GM23248 (cell line): ENCODE measurements around the gene GUCY2F. TPM values are rescaled to one million over a fixed set of nuclear protein-coding genes. Genes with fewer than 3 reads are reported as not detected.

Source experiments
- DNase-seq: peaks from one replicate; pipeline ENCODE4 v3.0.0-alpha.2; 2015
- H2AFZ ChIP-seq: fragments of 200-600 bp; sonication (generic); 2 replicates; pipeline ENCODE4 v1.6.1; 2016; ENCODE audit warnings: antibody characterized with exemption
- H3F3A ChIP-seq: fragments of 200-600 bp; sonication (generic); 2 replicates; pipeline ENCODE4 v1.6.1; 2016; ENCODE audit warnings: mild to moderate bottlenecking, antibody characterized with exemption, mixed run types; ENCODE audit not compliant: insufficient read depth
- H3K27ac ChIP-seq: fragments of 200-600 bp; sonication (generic); 2 replicates; pipeline ENCODE4 v1.5.1; 2016; ENCODE audit warnings: mild to moderate bottlenecking
- H3K27me3 ChIP-seq: fragments of 200-600 bp; sonication (generic); replicated peaks from 2 replicates; pipeline ENCODE4 v1.6.1; 2016; ENCODE audit warnings: mild to moderate bottlenecking; ENCODE audit not compliant: insufficient read depth
- H3K36me3 ChIP-seq: fragments of 200-600 bp; sonication (generic); 2 replicates; pipeline ENCODE4 v1.6.1; 2016; ENCODE audit warnings: low read depth, mild to moderate bottlenecking
- H3K4me1 ChIP-seq: fragments of 200-600 bp; sonication (generic); 2 replicates; pipeline ENCODE4 v1.6.1; 2016; ENCODE audit warnings: mild to moderate bottlenecking; ENCODE audit not compliant: insufficient read depth
- H3K4me2 ChIP-seq: fragments of 200-600 bp; sonication (generic); one replicate; pipeline ENCODE4 v1.6.1; 2016; ENCODE audit warnings: mild to moderate bottlenecking; ENCODE audit not compliant: unreplicated experiment
- H3K4me3 ChIP-seq: fragments of 200-600 bp; sonication (generic); 2 replicates; pipeline ENCODE4 v1.5.1; 2016; ENCODE audit warnings: mild to moderate bottlenecking
- H3K79me2 ChIP-seq: fragments of 200-600 bp; sonication (generic); 2 replicates; pipeline ENCODE4 v1.6.1; 2016; ENCODE audit warnings: mild to moderate bottlenecking; ENCODE audit not compliant: insufficient read depth
- H3K9ac ChIP-seq: fragments of 200-600 bp; sonication (generic); 2 replicates; pipeline ENCODE4 v1.6.1; 2016; ENCODE audit warnings: mild to moderate bottlenecking
- H3K9me2 ChIP-seq: fragments of 200-600 bp; sonication (generic); 2 replicates; pipeline ENCODE4 v1.6.1; 2016; ENCODE audit warnings: mixed run types, mild to moderate bottlenecking, moderate library complexity; ENCODE audit not compliant: insufficient read depth
- H3K9me3 ChIP-seq: fragments of 200-600 bp; sonication (generic); one replicate; pipeline ENCODE4 v1.6.1; 2017; ENCODE audit warnings: low read depth
- H4K20me1 ChIP-seq: fragments of 200-600 bp; sonication (generic); 2 replicates; pipeline ENCODE4 v1.6.0; 2016; ENCODE audit not compliant: insufficient read depth
- EZH2 ChIP-seq: fragments of 200-600 bp; sonication (generic); IDR thresholded peaks from 2 replicates; pipeline ENCODE4 v1.6.1; 2018; ENCODE audit warnings: antibody characterized with exemption, mild to moderate bottlenecking; ENCODE audit not compliant: insufficient read depth, poor library complexity, severe bottlenecking
- EZH2phosphoT487 ChIP-seq: fragments of 200-600 bp; sonication (generic); IDR thresholded peaks from 2 replicates; pipeline ENCODE4 v1.6.1; 2018; ENCODE audit warnings: antibody characterized with exemption, moderate library complexity, mild to moderate bottlenecking, low read depth; ENCODE audit not compliant: insufficient read depth
- WGBS, 2 experiments: methylation state at CpG; one replicate each; pipeline ENCODE4 v1.1.6; 2015 to 2017; ENCODE audit warnings: low lambda C conversion rate in 2 of 2, low coverage in 1 of 2; ENCODE audit errors: missing lambda C conversion rate in 2 of 2; 5-methylcytosine and 5-hydroxymethylcytosine counted together
- in situ Hi-C: fragments of 300-500 bp; cut with MboI; formaldehyde crosslinking; loops from 2 replicates; pipeline ENCODE4 v1.15.0; 2020
- polyA plus RNA-seq: library from polyadenylated mRNA; unstranded; fragments of >200 nt; fragmentation: Nextera tagmentation; extraction: Ambion mirVana; gene quantifications from 2 replicates; pipeline ENCODE4 v1.2.1, GENCODE V29; 2016
- total RNA-seq: library from RNA; depleted of rRNA; stranded (reverse); fragments of >200 nt; shearing (Covaris generic); gene quantifications from 2 replicates; pipeline ENCODE4 v1.2.3, GENCODE V29; 2014; rRNA removed

The GUCY2F gene
- total RNA-seq = not detected in 2 replicates
- not detected in 2 replicates for polyA plus RNA-seq

GRCh38 chrX:109481986-109482385 is at the start of gene GUCY2F:
GUCY2F (minus strand) TSS chrX:109482086; CDS start chrX:109475936, 6,150 bp downstream.
- no peak for DNase-seq
- H3K4me2 ChIP-seq = no peak within 1 kb of the TSS
- H3K9ac ChIP-seq = no peak within 1 kb of the TSS
- WGBS, 2 experiments = 78 to 82% methylated on average over 4 of the region's 4 CpGs
- H3K36me3 ChIP-seq = no peaks in the 10 kb centered on the region
- H4K20me1 ChIP-seq = no peaks in the 10 kb centered on the region
- H3K9me2 ChIP-seq = no peaks in the 10 kb centered on the region
- H3K9me3 ChIP-seq = no peaks in the 10 kb centered on the region
- in situ Hi-C loops = loop anchor here (10.0 kb wide), 2 partner anchors 153 to 403 kb away; no protein-coding TSS in a partner anchor
- no peaks in the 10 kb centered on the region for H3K4me1 ChIP-seq
- H3K79me2 ChIP-seq = no peaks in the 10 kb centered on the region
- H3K4me3 ChIP-seq = no peak within 1 kb of the TSS
- no peak for TF ChIP-seq EZH2
- no peak for TF ChIP-seq EZH2phosphoT487
- H3K27me3 ChIP-seq = no peaks in the 10 kb centered on the region
- H3K27ac ChIP-seq = no peak within 1 kb of the TSS
- H3F3A ChIP-seq = no peaks in the 10 kb centered on the region
- no peak within 1 kb of the TSS for H2AFZ ChIP-seq

GRCh38 chrX:109519001-109519400 is 37.1 kb upstream of the GUCY2F start:
- Histone ChIP-seq H2AFZ (no peak overlapping the region), H4K20me1 (no peaks in the 10 kb centered on the region), H3K27me3 (no peaks in the 10 kb centered on the region), H3K9me2 (no peaks in the 10 kb centered on the region), H3F3A (no peaks in the 10 kb centered on the region), H3K9ac (no peak overlapping the region), H3K79me2 (no peaks in the 10 kb centered on the region), H3K4me1 (no peaks in the 10 kb centered on the region), H3K4me2 (no peak overlapping the region), H3K27ac (no peak overlapping the region), H3K9me3 (no peaks in the 10 kb centered on the region), H3K4me3 (no peak overlapping the region), H3K36me3 (no peaks in the 10 kb centered on the region)
- DNase-seq = no peak
- WGBS, 2 experiments = 35 to 58% methylated on average over 1 of the region's 1 CpG
- TF ChIP-seq EZH2 (no peak), EZH2phosphoT487 (no peak)
- in situ Hi-C loops = no loop called here

GRCh38 chrX:109511113-109511512 is 29.2 kb upstream of the GUCY2F start:
- TF ChIP-seq EZH2 (no peak), EZH2phosphoT487 (no peak)
- Histone ChIP-seq H3K4me3 (no peak overlapping the region), H4K20me1 (no peaks in the 10 kb centered on the region), H3K9ac (no peak overlapping the region), H2AFZ (no peak overlapping the region), H3K9me2 (no peaks in the 10 kb centered on the region), H3K9me3 (no peaks in the 10 kb centered on the region), H3K79me2 (no peaks in the 10 kb centered on the region), H3F3A (no peaks in the 10 kb centered on the region), H3K27ac (no peak overlapping the region), H3K4me2 (no peak overlapping the region), H3K4me1 (no peaks in the 10 kb centered on the region), H3K27me3 (no peaks in the 10 kb centered on the region), H3K36me3 (no peaks in the 10 kb centered on the region)
- no peak for DNase-seq
- in situ Hi-C loops = no loop called here
- WGBS, 2 experiments = 5 to 11% methylated on average over 1 of the region's 1 CpG

GRCh38 chrX:109508915-109509314 is 27.0 kb upstream of the GUCY2F start:
- H3K9me3 ChIP-seq = no peaks in the 10 kb centered on the region
- no peak overlapping the region for H3K4me3 ChIP-seq
- H3K9ac ChIP-seq = no peak overlapping the region
- no peak overlapping the region for H2AFZ ChIP-seq
- no peaks in the 10 kb centered on the region for H3K4me1 ChIP-seq
- DNase-seq = no peak
- in situ Hi-C loops = no loop called here
- no peaks in the 10 kb centered on the region for H3K27me3 ChIP-seq
- H3F3A ChIP-seq = no peaks in the 10 kb centered on the region
- no peak for TF ChIP-seq EZH2phosphoT487
- no peaks in the 10 kb centered on the region for H3K36me3 ChIP-seq
- H3K4me2 ChIP-seq = no peak overlapping the region
- H3K27ac ChIP-seq = no peak overlapping the region
- no peaks in the 10 kb centered on the region for H3K79me2 ChIP-seq
- no peaks in the 10 kb centered on the region for H4K20me1 ChIP-seq
- H3K9me2 ChIP-seq = no peaks in the 10 kb centered on the region

GRCh38 chrX:109501176-109501575 is 19.3 kb upstream of the GUCY2F start:
- TF ChIP-seq EZH2phosphoT487 (no peak), EZH2 (no peak)
- WGBS, 2 experiments = 10 to 24% methylated on average over 3 of the region's 3 CpGs

More at GRCh38 chrX:109501176-109501575, 19.3 kb upstream of the GUCY2F start:
- Histone ChIP-seq H3K4me1 (no peaks in the 10 kb centered on the region), H3K36me3 (no peaks in the 10 kb centered on the region), H3K79me2 (no peaks in the 10 kb centered on the region), H4K20me1 (no peaks in the 10 kb centered on the region), H2AFZ (no peak overlapping the region), H3K4me2 (no peak overlapping the region), H3K9ac (no peak overlapping the region), H3K9me3 (no peaks in the 10 kb centered on the region), H3K4me3 (no peak overlapping the region), H3F3A (no peaks in the 10 kb centered on the region), H3K27ac (no peak overlapping the region), H3K9me2 (no peaks in the 10 kb centered on the region), H3K27me3 (no peaks in the 10 kb centered on the region)
- no peak for DNase-seq
- in situ Hi-C loops = no loop called here
